ENCODE results near the gene RYR3. TPM values are rescaled to one million over a fixed set of nuclear protein-coding genes. Genes with fewer than 3 reads are reported as not detected.

Gene RYR3
- total RNA-seq, 6 experiments from 2014 or later: not detected

DNA sequence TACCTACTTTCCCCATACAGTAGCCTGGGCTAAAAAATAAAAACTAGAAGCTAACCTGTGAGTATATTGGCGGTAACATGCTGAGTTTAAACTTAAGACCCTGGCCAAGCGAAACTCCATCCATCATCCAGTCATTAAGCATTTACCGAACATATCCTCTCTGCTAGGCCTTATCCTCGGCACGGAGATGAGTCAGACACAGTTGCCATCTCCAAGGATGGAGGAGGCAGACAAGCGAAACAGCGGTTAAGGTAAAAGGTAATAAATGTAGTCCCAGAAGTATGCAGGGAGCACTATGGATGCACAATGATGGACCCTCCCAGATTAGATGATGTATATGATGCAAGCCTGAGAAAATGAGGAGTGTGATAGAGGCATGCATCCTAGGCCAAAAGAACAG is 143.6 kb downstream of the RYR3 start:
- Mint-ChIP-seq H3K36me3 (ENCODE audit: low read depth) (no peaks in the 10 kb centered on the region), H3K27ac (no peak overlapping the region), H3K27me3 (ENCODE audit: insufficient read depth) (peaks cover 4% of the 10 kb centered on the region), H3K4me1 (ENCODE audit: low read depth) (no peaks in the 10 kb centered on the region), H3K9me3 (no peaks in the 10 kb centered on the region), H3K4me3 (no peak overlapping the region)
- TF ChIP-seq, protein P1, sequence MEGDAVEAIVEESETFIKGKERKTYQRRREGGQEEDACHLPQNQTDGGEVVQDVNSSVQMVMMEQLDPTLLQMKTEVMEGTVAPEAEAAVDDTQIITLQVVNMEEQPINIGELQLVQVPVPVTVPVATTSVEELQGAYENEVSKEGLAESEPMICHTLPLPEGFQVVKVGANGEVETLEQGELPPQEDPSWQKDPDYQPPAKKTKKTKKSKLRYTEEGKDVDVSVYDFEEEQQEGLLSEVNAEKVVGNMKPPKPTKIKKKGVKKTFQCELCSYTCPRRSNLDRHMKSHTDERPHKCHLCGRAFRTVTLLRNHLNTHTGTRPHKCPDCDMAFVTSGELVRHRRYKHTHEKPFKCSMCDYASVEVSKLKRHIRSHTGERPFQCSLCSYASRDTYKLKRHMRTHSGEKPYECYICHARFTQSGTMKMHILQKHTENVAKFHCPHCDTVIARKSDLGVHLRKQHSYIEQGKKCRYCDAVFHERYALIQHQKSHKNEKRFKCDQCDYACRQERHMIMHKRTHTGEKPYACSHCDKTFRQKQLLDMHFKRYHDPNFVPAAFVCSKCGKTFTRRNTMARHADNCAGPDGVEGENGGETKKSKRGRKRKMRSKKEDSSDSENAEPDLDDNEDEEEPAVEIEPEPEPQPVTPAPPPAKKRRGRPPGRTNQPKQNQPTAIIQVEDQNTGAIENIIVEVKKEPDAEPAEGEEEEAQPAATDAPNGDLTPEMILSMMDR (IDR thresholded peaks at IDR 0.05): no peak
- DNase-seq: no peak

DNA sequence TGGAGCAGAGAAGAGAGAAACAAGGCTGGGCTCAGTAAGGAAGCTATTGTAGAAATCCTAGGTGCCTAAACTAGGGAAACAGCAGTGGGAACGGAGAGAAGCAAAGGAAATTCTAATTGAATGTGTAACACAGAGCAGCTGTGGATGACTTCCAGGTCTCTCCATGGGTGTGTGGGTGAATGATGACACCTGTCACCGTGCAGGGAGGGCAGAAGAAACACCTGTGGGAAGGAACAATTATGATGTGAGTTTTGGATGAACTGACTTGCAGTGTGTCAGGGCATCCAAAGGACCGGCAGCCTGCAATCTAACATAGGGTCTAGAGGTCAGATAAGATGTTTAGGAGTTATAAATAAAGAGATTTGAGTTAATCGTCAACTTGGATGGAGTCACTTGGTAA is 144.2 kb downstream of the RYR3 start:
- H3K27me3 Mint-ChIP-seq (ENCODE audit: insufficient read depth): peaks cover 4% of the 10 kb centered on the region
- H3K36me3 Mint-ChIP-seq (ENCODE audit: low read depth): no peaks in the 10 kb centered on the region
- H3K9me3 Mint-ChIP-seq: no peaks in the 10 kb centered on the region
- TF ChIP-seq, protein P1 (IDR thresholded peaks at IDR 0.05): no peak
- H3K4me3 Mint-ChIP-seq: no peak overlapping the region
- no peak for DNase-seq
- no peak overlapping the region for H3K27ac Mint-ChIP-seq
- no peaks in the 10 kb centered on the region for H3K4me1 Mint-ChIP-seq (ENCODE audit: low read depth)

DNA sequence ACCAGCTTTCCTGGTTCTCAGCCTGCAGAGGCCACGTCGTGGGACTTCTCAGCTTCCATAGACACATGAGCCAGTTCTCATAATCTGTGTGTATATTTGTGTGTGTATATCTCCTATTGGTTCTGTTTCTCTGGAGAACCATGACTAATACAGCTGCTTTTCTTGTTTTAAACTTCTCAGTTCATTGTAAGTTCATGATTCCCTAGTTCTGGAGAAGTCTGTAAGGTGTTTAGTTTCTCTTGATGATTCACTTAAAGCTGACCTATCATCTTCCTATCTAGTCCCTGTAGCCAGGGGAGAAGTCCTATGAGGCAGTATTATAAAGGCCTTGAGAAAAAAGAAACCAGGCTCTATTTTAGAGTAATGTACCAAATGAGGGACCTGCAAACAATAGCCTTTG is 147.7 kb downstream of the RYR3 start:
- peaks cover 7% of the 10 kb centered on the region for H3K27me3 Mint-ChIP-seq (ENCODE audit: insufficient read depth)
- no peak overlapping the region for H3K4me3 Mint-ChIP-seq
- no peaks in the 10 kb centered on the region for H3K9me3 Mint-ChIP-seq
- no peak overlapping the region for H3K27ac Mint-ChIP-seq
- TF ChIP-seq, protein P1 (IDR thresholded peaks at IDR 0.05): no peak
- no peak for DNase-seq
- no peaks in the 10 kb centered on the region for H3K4me1 Mint-ChIP-seq (ENCODE audit: low read depth)
- H3K36me3 Mint-ChIP-seq (ENCODE audit: low read depth): no peaks in the 10 kb centered on the region

DNA sequence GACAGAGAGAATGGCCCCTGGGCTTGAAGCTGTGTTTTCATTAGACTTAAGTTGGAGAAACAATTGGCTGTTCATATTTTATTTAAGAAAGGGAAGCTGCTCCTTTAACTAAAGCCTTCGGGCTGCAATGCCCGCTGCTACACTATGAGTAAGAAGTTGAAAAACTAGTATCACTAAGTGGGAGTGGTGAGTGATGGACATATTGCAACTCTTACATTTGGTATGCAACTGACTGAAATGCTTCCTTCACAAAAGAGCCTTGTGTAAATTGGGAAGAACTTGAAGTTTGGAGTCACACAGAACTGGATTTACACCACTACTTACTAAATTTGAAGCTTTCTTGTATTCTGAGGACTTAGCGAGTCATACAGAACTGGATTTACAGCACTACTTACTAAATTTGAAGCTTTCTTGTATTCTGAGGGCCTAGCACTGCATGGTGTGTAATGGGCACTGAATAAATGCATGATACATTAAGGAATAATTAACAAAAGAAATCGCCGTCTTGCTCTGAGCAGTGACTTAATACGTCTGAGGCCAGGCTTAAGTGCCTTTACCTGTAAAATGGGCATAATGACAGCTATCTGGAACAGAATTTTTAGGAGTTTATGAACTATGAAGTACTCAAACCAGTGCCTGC is 149.5 kb downstream of the RYR3 start:
- no peak for DNase-seq
- Mint-ChIP-seq H3K36me3 (ENCODE audit: low read depth) (no peaks in the 10 kb centered on the region), H3K4me1 (ENCODE audit: low read depth) (no peaks in the 10 kb centered on the region), H3K27me3 (ENCODE audit: insufficient read depth) (peaks cover 4% of the 10 kb centered on the region), H3K9me3 (no peaks in the 10 kb centered on the region), H3K27ac (no peak overlapping the region), H3K4me3 (no peak overlapping the region)
- TF ChIP-seq, protein P1 (IDR thresholded peaks at IDR 0.05): no peak

DNA sequence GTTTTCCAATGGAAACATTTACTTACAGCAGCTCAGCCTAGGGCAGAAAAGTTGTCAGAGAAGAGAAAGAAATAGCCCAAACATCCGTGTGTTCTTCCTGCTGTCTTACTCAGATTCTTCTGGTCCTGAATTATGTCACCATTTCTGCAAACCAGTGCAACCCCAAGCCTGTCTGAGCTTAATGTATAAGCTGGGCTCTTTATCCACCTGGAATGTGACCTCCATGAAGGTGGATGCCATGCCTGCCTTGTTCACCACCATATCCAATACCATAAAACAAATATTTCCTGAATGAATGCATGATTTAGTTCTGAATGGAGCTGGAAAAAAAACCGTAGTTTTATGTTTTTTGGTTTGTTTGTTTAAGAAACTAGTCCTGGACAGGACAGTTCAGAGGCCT is 150.9 kb downstream of the RYR3 start:
- no peak for DNase-seq
- Mint-ChIP-seq H3K36me3 (ENCODE audit: low read depth) (no peaks in the 10 kb centered on the region), H3K4me1 (ENCODE audit: low read depth) (no peaks in the 10 kb centered on the region), H3K9me3 (no peaks in the 10 kb centered on the region), H3K4me3 (no peak overlapping the region), H3K27ac (no peak overlapping the region), H3K27me3 (ENCODE audit: insufficient read depth) (peaks cover 3% of the 10 kb centered on the region; the same call in 1 of the 2 replicates)
- TF ChIP-seq, protein P1 (IDR thresholded peaks at IDR 0.05): no peak
